OCI-LY7 (cell line): ENCODE measurements around the gene SLC31A2.

Experiments used
- CTCF ChIP-seq: fragments of 200-600 bp; sonication (generic); conservative IDR thresholded peaks from 2 replicates; pipeline ENCODE4 v1.5.1; 2014; ENCODE audit warnings: mild to moderate bottlenecking, antibody characterized with exemption, low read length, moderate library complexity, mixed read lengths
- EZH2phosphoT487 ChIP-seq: fragments of 200-600 bp; sonication (generic); IDR thresholded peaks from 2 replicates; pipeline ENCODE4 v1.6.1; 2018; ENCODE audit warnings: low read depth, borderline replicate concordance, mild to moderate bottlenecking, mixed run types, antibody characterized with exemption, low read length, moderate library complexity, mixed read lengths

GRCh38 chr9:113143432-113144227 lies 7.2 kb upstream of the SLC31A2 start:
- TF ChIP-seq CTCF (no peak), EZH2phosphoT487 (no peak)
